ENCODE measurements around the gene USP33.
"Not testable (repeated sequence)": the region's sequence is repeated elsewhere in the genome, so short reads cannot be mapped to it uniquely, and the experiment has no call there.

USP33 gene

DNA sequence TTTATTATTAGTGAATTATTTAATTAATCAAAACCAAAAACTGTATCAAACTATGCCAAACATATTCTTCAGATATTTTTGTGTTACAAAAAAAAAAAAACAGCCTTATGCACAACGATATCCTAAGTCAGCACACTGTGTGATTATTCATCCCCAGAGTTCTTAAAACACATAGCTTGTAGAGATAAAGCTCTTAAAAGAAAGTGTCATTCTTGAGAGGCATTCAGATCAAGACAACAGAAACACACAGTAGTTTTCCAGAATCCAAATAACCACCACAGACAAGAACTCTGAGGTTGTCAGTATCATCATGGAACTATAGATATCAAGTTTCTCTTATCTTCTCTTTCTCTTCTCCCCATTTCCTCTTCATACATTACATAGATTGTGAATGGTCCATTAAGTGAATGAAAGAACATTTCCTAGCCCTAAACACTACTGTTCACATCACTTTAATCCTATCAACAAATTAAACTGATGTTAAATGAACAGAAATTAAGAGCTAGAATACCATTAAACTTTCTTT is 90.7 kb downstream of the USP33 start:
- no peak for DNase-seq

DNA sequence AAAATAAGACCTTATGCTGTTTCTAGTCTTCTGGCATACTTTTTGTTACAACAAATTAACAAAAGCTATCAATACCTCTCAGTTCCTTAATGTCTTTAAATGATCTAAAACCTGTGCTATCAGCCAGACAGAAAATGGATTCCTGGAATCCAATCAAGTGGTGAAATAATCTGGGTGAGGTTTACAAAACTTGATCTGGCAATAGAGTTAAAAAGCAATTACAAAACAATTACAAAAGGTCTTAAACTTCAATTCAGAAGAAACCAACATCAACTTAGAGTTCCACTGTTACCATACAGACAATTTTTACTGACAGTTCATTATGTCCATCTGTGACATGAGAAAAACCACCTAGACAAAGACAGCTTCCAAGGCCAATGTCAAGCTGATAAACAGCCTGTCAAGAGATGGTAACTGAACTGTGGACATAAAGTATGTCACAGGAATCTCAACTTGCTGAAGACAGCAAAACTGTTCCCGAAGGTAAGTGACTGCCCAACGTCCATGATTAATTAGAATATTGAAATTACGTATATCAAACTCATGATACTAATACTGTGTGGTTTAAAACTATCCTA is 94.6 kb downstream of the USP33 start:
- DNase-seq, result no peak

DNA sequence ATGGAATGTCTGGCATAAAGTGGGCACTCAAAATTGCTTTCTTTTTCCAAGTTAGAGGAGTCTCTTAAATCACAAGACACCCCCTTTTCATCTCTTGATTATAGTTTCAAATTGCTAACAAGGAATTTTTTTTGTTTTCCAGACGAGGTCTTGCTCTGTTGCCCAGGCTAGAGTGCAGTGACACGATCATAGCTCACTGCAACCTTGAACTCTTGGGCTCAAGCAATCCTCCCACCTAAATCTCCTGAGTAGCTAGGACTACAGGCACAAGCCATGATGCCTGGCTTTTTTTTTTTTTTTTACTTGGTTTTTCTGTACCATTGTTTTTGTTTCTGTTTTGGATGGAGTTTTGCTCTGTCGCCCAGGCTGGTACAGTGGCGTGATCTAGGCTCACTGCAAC is 98.0 kb downstream of the USP33 start:
- DNase-seq, result no peak

DNA sequence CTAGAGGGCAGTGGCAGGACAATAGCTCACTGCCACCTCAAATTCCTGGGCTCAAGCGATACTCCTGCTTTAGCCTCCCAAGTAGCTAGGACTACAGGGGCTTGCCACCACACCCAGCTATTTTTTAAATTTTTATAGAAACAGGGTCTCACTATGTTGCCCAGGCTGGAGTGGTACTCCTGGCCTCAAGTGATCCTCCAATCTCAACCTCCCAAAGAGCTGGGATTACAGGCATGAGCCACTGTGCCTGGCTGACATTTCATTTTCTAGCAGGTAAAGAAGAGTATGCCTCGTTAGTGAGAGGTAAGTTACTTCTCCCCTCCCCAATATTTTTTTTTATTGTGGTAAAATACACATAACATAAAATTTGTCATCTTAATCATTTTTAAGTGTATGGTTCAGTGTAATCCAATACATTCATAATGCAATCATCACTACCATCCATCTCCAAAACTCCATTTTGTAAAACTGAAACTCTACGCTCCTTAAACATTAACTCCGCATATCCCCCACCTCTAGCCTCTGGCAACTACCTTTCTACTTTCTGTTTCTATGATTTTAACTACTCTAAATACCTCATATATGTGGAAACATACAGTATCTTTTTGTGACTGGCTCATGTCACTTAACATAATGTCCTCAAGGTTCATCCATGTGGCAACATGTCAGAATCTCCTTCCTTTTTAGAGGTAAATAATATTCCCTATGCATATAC is 99.6 kb downstream of the USP33 start:
- DNase-seq, result no peak

DNA sequence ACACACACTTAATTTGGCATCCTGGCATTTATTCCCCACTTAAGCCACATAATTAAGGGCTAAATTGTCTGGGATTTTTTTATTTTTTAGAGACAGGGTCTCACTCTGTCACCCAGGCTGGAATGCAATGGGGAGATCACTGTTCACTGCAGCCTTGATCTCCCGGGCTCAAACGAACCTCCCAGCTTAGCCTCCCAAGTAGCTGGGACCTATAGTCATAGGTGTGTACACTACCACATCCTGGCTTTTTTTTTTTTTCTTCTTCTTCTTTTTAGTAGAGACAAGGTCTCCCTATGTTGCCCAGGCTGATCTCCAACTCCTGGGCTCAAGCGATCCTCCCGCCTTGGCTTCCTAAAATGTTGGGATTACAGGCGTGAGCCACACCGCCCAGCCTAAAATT is 101.4 kb downstream of the USP33 start:
- DNase-seq, result no peak

DNA sequence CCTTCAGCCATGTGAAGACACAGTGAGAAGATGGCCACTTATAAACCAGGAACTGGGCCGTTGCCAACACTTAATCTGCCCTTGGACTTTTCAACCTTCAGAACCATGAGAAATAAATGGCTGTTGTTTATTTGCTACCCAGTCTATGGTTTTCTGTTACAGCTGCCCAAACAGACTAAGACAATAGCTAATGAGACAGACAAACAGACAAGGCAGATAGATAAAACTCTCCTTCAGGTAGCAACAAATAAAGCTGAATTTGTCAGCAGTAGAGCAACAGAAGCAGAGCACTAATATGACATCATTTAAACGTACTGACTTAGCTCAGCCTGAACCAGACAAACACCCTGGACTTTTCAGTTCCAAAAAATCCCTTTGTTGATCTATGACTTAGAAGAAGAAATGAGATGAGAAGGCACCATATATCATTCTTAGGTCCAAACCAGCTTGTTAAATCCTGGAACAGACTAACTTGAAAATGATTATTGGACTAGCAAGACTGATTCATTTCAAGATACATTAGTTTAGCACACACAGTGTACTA is 104.1 kb downstream of the USP33 start:
- DNase-seq, result no peak

DNA sequence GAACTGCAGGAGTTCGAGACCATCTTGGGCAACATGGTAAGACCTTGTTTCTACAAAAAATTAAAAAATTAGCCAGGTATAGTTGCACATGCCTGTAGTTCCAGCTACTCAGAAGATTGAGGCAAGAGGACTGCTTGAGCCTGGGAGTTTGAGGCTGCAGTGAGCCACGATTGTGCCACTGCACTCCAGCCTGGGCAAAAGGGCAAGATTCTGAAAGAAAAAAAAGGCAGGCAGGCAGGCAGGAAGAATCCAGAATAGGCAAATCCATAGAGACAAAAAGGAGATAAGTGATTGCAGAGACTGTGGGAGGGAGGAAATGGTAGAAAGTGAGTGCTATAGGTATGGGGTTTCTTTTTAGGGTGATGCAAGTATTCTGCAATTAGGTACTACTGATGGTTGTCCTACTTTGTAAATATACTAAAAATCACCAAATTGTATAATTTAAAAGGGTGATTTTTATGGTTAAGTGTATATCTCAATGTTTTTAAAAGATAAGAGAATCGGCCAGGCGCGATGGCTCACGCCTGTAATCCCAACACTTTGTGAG is 106.6 kb downstream of the USP33 start:
- DNase-seq, result no peak

DNA sequence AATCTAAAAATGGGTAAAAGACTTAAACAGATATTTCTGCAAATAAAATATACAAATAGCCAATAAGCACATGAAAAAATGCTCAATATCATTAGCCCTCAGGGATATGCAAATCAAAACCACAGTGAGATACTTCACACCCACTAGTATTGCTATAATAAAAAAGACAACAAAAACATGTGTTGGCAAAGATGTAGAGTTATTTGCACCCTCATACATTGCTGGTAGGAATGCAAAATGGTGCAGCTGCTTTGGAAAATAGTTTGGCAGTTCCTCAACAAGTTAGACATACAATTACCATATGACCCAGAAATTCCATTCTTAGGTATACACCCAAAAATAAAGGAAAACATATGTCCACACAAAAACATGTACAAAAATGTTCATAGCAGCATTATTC is 107.4 kb downstream of the USP33 start:
- DNase-seq, result no peak

DNA sequence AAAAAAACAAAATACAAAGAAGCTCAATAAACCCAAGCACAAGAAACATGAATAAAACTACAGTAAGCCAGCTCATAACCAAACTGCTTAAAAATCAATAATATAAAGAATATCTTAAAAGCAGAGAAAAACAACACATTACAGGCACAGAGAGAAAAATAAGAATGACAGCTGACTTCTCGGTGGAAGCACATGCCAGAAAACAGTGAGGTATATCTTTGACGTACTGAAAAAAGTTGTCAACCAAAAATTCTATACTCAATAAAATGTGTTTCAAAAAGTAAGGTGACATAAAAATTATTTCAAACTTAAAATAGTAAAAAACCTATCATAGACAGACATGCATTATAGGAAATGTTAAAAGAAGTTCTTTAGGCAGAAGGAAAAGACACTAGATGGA is 110.5 kb downstream of the USP33 start:
- DNase-seq, result no peak

DNA sequence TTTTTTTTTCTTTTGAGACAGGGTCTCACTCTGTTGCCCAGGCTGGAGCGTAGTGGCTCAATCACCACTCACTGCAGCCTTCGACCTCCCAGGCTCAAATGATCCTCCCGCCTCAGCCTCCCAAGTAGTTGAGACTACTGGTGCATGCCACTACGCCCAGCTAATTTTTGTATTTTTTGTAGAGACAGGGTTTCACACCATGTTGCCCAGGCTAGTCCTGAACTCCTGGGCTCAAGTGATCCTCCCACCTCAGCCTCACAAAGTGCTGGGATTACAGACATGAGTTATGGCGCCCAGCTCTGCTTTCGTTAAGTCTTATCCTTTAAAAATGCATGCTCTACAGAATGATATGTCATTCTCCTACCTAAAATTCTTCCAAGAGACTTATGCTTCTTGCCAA is 113.4 kb downstream of the USP33 start:
- not testable (repeated sequence) for DNase-seq

All from right hindlimb (tissue), 1 donor.